Right lobe of liver (tissue), 6 donors: Measurements from ENCODE around the gene MICALL1. TPM values are rescaled to one million over a fixed set of nuclear protein-coding genes. Genes with fewer than 3 reads are reported as not detected.
"Not testable (repeated sequence)": the region's sequence is repeated elsewhere in the genome, so short reads cannot be mapped to it uniquely, and the experiment has no call there.

Experiments
- ATAC-seq, 4 donors: fragments of 200-7000 bp; cut with Tn5 transposase; one replicate each; pipeline ENCODE4 v1.9.1; 2020; ENCODE audit warnings: mild to moderate bottlenecking in 4 of 4, moderate library complexity in 4 of 4
- DNase-seq, 3 donors: peaks; one replicate each; pipeline ENCODE4 v3.0.0-alpha.2; 2020
- H3K27ac ChIP-seq, 3 donors: fragments of 200-600 bp; one replicate each; pipeline ENCODE4 v1.8.0; 2022
- H3K27me3 ChIP-seq, 2 donors: fragments of 200-600 bp; one replicate each; pipeline ENCODE4 v1.8.0; 2022
- H3K36me3 ChIP-seq, 4 donors: fragments of 200-600 bp; sonication (generic) in 1 of 4; one replicate each; pipeline versions ENCODE4 v1.5.1 to v1.8.0; 2017 to 2022; ENCODE audit warnings: control low read depth in 1 of 4
- H3K4me1 ChIP-seq, 4 donors: fragments of 200-600 bp; sonication (generic) in 1 of 4; one replicate each; pipeline versions ENCODE4 v1.5.1 to v1.8.0; 2017 to 2022; ENCODE audit warnings: control low read depth in 1 of 4
- H3K4me3 ChIP-seq, 3 donors: fragments of 200-600 bp; one replicate each; pipeline ENCODE4 v1.8.0; 2022
- H3K9me3 ChIP-seq, 4 donors: fragments of 200-600 bp; sonication (generic) in 1 of 4; one replicate each; pipeline versions ENCODE4 v1.5.1 to v1.8.0; 2017 to 2022; ENCODE audit warnings: control low read depth in 1 of 4
- CTCF ChIP-seq, 4 donors: fragments of 200-600 bp in 3 of 4; fragments of 450-650 bp in 1 of 4; IDR thresholded peaks; one replicate each; pipeline versions ENCODE4 v1.5.1 to v1.8.0; 2016 to 2022; ENCODE audit warnings: antibody characterized with exemption in 4 of 4, mild to moderate bottlenecking in 2 of 4
- POLR2A ChIP-seq: fragments of 450-650 bp; IDR thresholded peaks from one replicate; pipeline ENCODE4 v1.6.1; 2017; ENCODE audit warnings: antibody characterized with exemption, mild to moderate bottlenecking
- WGBS: methylation state at CpG from one replicate; pipeline ENCODE4 v1.1.6; 2018; ENCODE audit warnings: low coverage, low lambda C conversion rate; ENCODE audit not compliant: insufficient coverage; ENCODE audit errors: missing lambda C conversion rate; 5-methylcytosine and 5-hydroxymethylcytosine counted together
- intact Hi-C, 2 donors: fragments of 100-400 bp; cut with DNase I; formaldehyde crosslinking; loops; one replicate each; pipeline versions ENCODE4 v1.11.2 to v1.14.1; 2022
- total RNA-seq, 6 experiments: library from RNA; depleted of rRNA in 2 of 6; stranded (reverse); fragments of >200 nt in 2 of 6; fragmentation: NEBNext Ultra II Directional in 3 of 6; extraction: Animal tissue kit (Norgen Biotek cat#: 25700) in 3 of 6; gene quantifications; one replicate each; pipeline versions ENCODE4 v1.1.0 to v1.2.4, GENCODE V29; 2016 to 2023
- donor health status: DM: no; HTN: yes; CAD: no.
- donor health status: DM: no; HTN: no; CAD: no.
- donor health status: DM: no; HTN: no; CAD: no.
- donor health status: DM: no; HTN: yes; CAD: no.
- donor health status: DM: no; HTN: yes; CAD: no.

MICALL1 gene
- total RNA-seq, 6 experiments from 2014 or later: 6.5 to 19.0 (median 10.3) TPM

DNA sequence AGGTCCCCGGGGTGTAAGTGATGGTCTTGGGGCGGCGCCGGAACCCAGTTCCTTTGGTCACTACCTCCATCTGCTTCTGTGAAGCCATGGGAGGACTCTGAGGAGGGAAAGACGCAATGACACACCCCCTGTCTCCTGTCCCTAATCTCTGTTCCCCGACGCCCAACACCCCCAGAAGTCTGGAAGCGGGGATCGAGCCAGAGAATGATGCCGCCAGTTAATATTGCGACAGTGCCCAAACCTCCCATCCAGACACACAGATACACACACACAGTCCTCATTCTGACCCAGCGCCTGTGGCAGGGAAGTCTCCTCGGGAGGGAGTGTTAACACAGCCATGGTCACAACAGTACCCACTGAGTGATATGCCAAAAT is 47.0 kb downstream of the MICALL1 start:
- DNase-seq (no peak), ATAC-seq (peak; percentile 55 to 73 (median 64))
- peak overlapping the region in 2 of 3 donors; percentile 48 to 68 for H3K27ac ChIP-seq
- no peaks in the 10 kb centered on the region for H3K9me3 ChIP-seq
- 0% methylated on average over 3 of the region's 13 CpGs for WGBS
- TF ChIP-seq POLR2A (no peak), CTCF (IDR thresholded peaks at IDR 0.05) (no peak)
- H3K27me3 ChIP-seq: no peaks in the 10 kb centered on the region
- peaks cover 0 to 13% (median 0%) of the 10 kb centered on the region in 4 donors for H3K36me3 ChIP-seq
- peak overlapping the region; percentile 88 to 100 (median 96) for H3K4me3 ChIP-seq
- peaks cover 0 to 47% (median 6%) of the 10 kb centered on the region in 4 donors for H3K4me1 ChIP-seq
- intact Hi-C loops: no loop called here

GRCh38 chr22:37953437-37954179 is 47.5 kb downstream of the MICALL1 start, which contains the start of the genes C22orf23 and POLR2F:
Gene C22orf23 (minus strand): TSS chr22:37953601. CDS start chr22:37953149, 452 bp downstream.
Gene POLR2F (plus strand): TSS chr22:37953699. CDS start chr22:37953788, 89 bp downstream.
- Histone ChIP-seq H3K9me3 (no peaks in the 10 kb centered on the region), H3K4me3 (peak within 1 kb of the TSS; percentile 88 to 100 (median 96)), H3K27ac (peak within 1 kb of the TSS; percentile 48 to 68 (median 55)), H3K4me1 (peaks cover 0 to 47% (median 6%) of the 10 kb centered on the region in 4 donors), H3K36me3 (peaks cover 0 to 18% (median 2%) of the 10 kb centered on the region in 4 donors), H3K27me3 (no peaks in the 10 kb centered on the region)
- DNase-seq: peak; percentile 96 to 98 (median 98)
- ATAC-seq: peak; percentile 92 to 94 (median 92)
- no peak for TF ChIP-seq CTCF (IDR thresholded peaks at IDR 0.05)
- TF ChIP-seq POLR2A: peak; percentile 46
- 0% methylated on average over 16 of the region's 52 CpGs for WGBS
- intact Hi-C loops: no loop called here

DNA sequence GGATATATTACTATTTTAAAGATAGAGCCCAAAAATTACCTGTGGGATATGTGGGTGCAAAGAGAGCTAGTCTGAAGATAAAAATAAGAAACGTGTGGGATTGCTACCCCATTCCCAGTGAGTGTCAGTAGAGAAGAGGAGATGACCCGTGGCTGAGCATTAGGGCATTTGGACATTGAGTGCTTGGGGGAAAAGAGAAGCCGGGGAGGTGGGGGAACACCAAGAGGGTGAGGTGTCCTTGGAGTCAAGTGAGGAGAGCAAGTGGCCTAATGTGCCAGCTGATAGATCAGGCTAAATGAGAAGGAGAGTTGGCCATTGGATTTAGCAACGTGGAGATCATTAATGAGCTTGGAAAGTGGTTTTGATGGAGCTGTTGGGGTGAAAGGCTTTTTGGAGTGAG is 48.6 kb downstream of the MICALL1 start:
- TF ChIP-seq CTCF (IDR thresholded peaks at IDR 0.05): no peak
- no peak for TF ChIP-seq POLR2A
- Histone ChIP-seq H3K27ac (no peak overlapping the region), H3K4me1 (peaks cover 0 to 47% (median 6%) of the 10 kb centered on the region in 4 donors), H3K9me3 (no peaks in the 10 kb centered on the region), H3K27me3 (no peaks in the 10 kb centered on the region), H3K4me3 (peak overlapping the region in 2 of 3 donors; percentile 88 to 96), H3K36me3 (peaks cover 0 to 29% (median 7%) of the 10 kb centered on the region in 4 donors)
- intact Hi-C loops: no loop called here
- DNase-seq: no peak
- WGBS: 53% methylated on average over 4 of the region's 4 CpGs
- no peak for ATAC-seq

GRCh38 chr22:37955825-37956397 is 49.8 kb downstream of the MICALL1 start:
- WGBS: 37% methylated on average over 15 of the region's 15 CpGs
- peak overlapping the region in 1 of 3 donors; percentile 13 for H3K4me3 ChIP-seq
- H3K27ac ChIP-seq, H3K27me3 ChIP-seq, H3K9me3 ChIP-seq, intact Hi-C loops, DNase-seq: not testable (repeated sequence)
- peak; percentile 16 to 49 (median 43) for ATAC-seq
- peaks cover 0 to 40% (median 11%) of the 10 kb centered on the region in 4 donors for H3K36me3 ChIP-seq
- peaks cover 0 to 47% (median 6%) of the 10 kb centered on the region in 4 donors for H3K4me1 ChIP-seq

- H3K27ac ChIP-seq: peak overlapping the region in 1 of 3 donors; percentile 37
- intact Hi-C loops: no loop called here
- H3K9me3 ChIP-seq: no peaks in the 10 kb centered on the region
- ATAC-seq (peak in 1 of 4 donors; percentile 17), DNase-seq (no peak)
- H3K36me3 ChIP-seq: peaks cover 2 to 53% (median 18%) of the 10 kb centered on the region in 4 donors
- 39% methylated on average over 4 of the region's 4 CpGs for WGBS
- H3K4me1 ChIP-seq: peaks cover 0 to 47% (median 6%) of the 10 kb centered on the region in 4 donors
- no peak overlapping the region for H3K4me3 ChIP-seq
- no peaks in the 10 kb centered on the region for H3K27me3 ChIP-seq
- no peak for TF ChIP-seq POLR2A
- no peak for TF ChIP-seq CTCF (IDR thresholded peaks at IDR 0.05)
Measured at GRCh38 chr22:37957232-37957631, 51.1 kb downstream of the MICALL1 start.
